Tibial nerve (tissue), 4 donors: Measurements from ENCODE around the gene NKG7. TPM values are rescaled to one million over a fixed set of nuclear protein-coding genes. Genes with fewer than 3 reads are reported as not detected.

ENCODE experiments used
- DNase-seq, 2 donors: peaks; one replicate each; pipeline ENCODE4 v3.0.0-alpha.2; 2019; ENCODE audit warnings: low spot score in 2 of 2
- H3K27ac ChIP-seq, 4 donors: fragments of 200-600 bp; sonication (generic) in 3 of 4; one replicate each; pipeline ENCODE4 v1.5.1; 2017 to 2019; ENCODE audit warnings: mild to moderate bottlenecking in 1 of 4
- H3K27me3 ChIP-seq, 2 donors: fragments of 200-600 bp; sonication (generic) in 1 of 2; one replicate each; pipeline versions ENCODE4 v1.5.1 to v1.6.0; 2017 to 2019
- H3K36me3 ChIP-seq, 3 donors: fragments of 200-600 bp; sonication (generic); one replicate each; pipeline ENCODE4 v1.5.1; 2018 to 2019
- H3K4me1 ChIP-seq, 4 donors: fragments of 200-600 bp; sonication (generic) in 3 of 4; one replicate each; pipeline ENCODE4 v1.5.1; 2017 to 2019
- H3K4me3 ChIP-seq, 4 donors: fragments of 200-600 bp; sonication (generic) in 3 of 4; one replicate each; pipeline ENCODE4 v1.5.1; 2017 to 2019; ENCODE audit warnings: mild to moderate bottlenecking in 1 of 4, moderate library complexity in 1 of 4
- H3K9me3 ChIP-seq, 4 donors: fragments of 200-600 bp; sonication (generic) in 3 of 4; one replicate each; pipeline ENCODE4 v1.5.1; 2017 to 2019
- CTCF ChIP-seq, 5 experiments: fragments of 200-600 bp in 3 of 5; fragments of 450-650 bp in 2 of 5; sonication (generic) in 3 of 5; IDR thresholded peaks; one replicate each; pipeline ENCODE4 v1.5.1; 2016 to 2019; ENCODE audit warnings: antibody characterized with exemption in 5 of 5, mild to moderate bottlenecking in 3 of 5, moderate library complexity in 2 of 5
- EP300 ChIP-seq, 2 donors: sonication (generic); formaldehyde crosslinking; IDR thresholded peaks; one replicate each; pipeline ENCODE4 v1.6.1; 2017; ENCODE audit warnings: antibody characterized with exemption in 2 of 2, mild to moderate bottlenecking in 1 of 2
- POLR2A ChIP-seq, 2 donors: fragments of 450-650 bp; IDR thresholded peaks; one replicate each; pipeline ENCODE4 v1.6.1; 2017; ENCODE audit warnings: antibody characterized with exemption in 2 of 2, mild to moderate bottlenecking in 2 of 2, moderate library complexity in 2 of 2
- WGBS, 2 donors: methylation state at CpG; one replicate each; pipeline ENCODE4 v1.1.5; 2018; 5-methylcytosine and 5-hydroxymethylcytosine counted together
- total RNA-seq, 4 donors: library from RNA; depleted of rRNA; stranded (reverse); fragments of >200 nt; gene quantifications; one replicate each; pipeline ENCODE4 v1.1.0, GENCODE V29; 2016

Gene NKG7
- total RNA-seq, 4 donors from 2014 or later: 3.6 to 3.9 TPM; not detected in 2

- H3K9me3 ChIP-seq: no peaks in the 10 kb centered on the region
- no peak overlapping the region for H3K27ac ChIP-seq
- H3K4me1 ChIP-seq: peaks cover 0 to 16% (median 6%) of the 10 kb centered on the region in 4 donors
- H3K4me3 ChIP-seq: no peak overlapping the region
- TF ChIP-seq POLR2A (IDR thresholded peaks at IDR 0.05): no peak
- no peak for TF ChIP-seq CTCF (IDR thresholded peaks at IDR 0.05)
- no peak for TF ChIP-seq EP300 (IDR thresholded peaks at IDR 0.05)
- H3K27me3 ChIP-seq: peaks cover 0 to 60% of the 10 kb centered on the region in 2 donors
- WGBS, 2 donors: 85 to 97% methylated on average over 5 of the region's 5 CpGs
- no peak for DNase-seq
- peaks cover 0 to 31% (median 0%) of the 10 kb centered on the region in 3 donors for H3K36me3 ChIP-seq
Measured at GRCh38 chr19:51329411-51329810, 43.0 kb downstream of the NKG7 start.

- no peak for TF ChIP-seq EP300 (IDR thresholded peaks at IDR 0.05)
- peak in 1 of 5 experiments; percentile 15 for TF ChIP-seq CTCF (IDR thresholded peaks at IDR 0.05)
- no peak overlapping the region for H3K27ac ChIP-seq
- H3K4me3 ChIP-seq: peak overlapping the region in 1 of 4 donors; percentile 30
- peaks cover 0 to 23% (median 0%) of the 10 kb centered on the region in 3 donors for H3K36me3 ChIP-seq
- peaks cover 0 to 16% (median 6%) of the 10 kb centered on the region in 4 donors for H3K4me1 ChIP-seq
- WGBS, 2 donors: 3 to 5% methylated on average over 53 to 68 of the region's 75 CpGs
- H3K27me3 ChIP-seq: peaks cover 0 to 76% of the 10 kb centered on the region in 2 donors
- no peaks in the 10 kb centered on the region for H3K9me3 ChIP-seq
- DNase-seq: no peak
Measured at GRCh38 chr19:51327066-51328001, 45.1 kb downstream of the NKG7 start.

DNA sequence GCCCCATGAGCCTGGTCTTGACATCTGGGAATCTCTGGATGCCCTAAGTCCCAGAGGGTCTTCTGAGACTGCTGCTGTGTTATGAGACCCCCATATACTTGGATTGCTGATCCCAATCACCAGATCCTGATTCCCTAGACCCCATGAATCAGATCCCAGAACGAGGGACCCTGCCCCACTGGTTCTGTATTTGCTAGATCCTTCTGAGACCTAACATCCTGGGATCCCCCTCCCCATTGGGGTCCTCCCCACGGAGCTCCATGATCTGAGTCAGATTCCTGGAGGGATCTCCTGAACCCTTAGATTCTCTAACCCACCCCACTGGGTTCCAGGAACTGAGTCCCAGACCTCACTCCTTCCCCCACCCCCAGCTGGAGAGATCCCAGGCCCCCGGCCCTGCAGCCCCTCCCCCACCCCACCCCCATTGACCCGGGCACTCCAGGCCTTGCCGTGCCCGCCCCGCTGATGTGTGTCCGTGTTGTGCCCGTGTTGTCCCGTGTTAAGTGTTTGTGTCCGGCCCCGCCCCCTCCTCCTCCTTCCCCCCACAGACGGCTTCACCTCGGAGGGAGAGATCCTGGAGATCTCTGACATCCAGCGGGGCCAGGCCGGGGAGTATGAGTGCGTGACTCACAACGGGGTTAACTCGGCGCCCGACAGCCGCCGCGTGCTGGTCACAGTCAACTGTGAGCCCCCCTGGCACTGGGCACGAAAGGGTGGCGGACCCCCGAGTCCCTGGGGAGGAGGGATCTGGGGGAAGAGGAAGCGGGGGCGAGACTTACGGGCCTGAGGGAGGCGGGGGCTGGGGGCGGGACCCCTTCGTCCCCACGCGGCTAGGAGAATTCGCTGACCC, 46.0 kb downstream of the NKG7 start:
- H3K36me3 ChIP-seq: peaks cover 0 to 14% (median 0%) of the 10 kb centered on the region in 3 donors
- H3K27ac ChIP-seq: no peak overlapping the region
- TF ChIP-seq POLR2A (IDR thresholded peaks at IDR 0.05) (no peak), CTCF (IDR thresholded peaks at IDR 0.05) (no peak), EP300 (IDR thresholded peaks at IDR 0.05) (no peak)
- no peak overlapping the region for H3K4me3 ChIP-seq
- peaks cover 0 to 16% (median 6%) of the 10 kb centered on the region in 4 donors for H3K4me1 ChIP-seq
- WGBS, 2 donors: 20 to 33% methylated on average over 9 to 24 of the region's 36 CpGs
- DNase-seq: no peak
- H3K9me3 ChIP-seq: no peaks in the 10 kb centered on the region
- H3K27me3 ChIP-seq: peaks cover 0 to 76% of the 10 kb centered on the region in 2 donors

DNA sequence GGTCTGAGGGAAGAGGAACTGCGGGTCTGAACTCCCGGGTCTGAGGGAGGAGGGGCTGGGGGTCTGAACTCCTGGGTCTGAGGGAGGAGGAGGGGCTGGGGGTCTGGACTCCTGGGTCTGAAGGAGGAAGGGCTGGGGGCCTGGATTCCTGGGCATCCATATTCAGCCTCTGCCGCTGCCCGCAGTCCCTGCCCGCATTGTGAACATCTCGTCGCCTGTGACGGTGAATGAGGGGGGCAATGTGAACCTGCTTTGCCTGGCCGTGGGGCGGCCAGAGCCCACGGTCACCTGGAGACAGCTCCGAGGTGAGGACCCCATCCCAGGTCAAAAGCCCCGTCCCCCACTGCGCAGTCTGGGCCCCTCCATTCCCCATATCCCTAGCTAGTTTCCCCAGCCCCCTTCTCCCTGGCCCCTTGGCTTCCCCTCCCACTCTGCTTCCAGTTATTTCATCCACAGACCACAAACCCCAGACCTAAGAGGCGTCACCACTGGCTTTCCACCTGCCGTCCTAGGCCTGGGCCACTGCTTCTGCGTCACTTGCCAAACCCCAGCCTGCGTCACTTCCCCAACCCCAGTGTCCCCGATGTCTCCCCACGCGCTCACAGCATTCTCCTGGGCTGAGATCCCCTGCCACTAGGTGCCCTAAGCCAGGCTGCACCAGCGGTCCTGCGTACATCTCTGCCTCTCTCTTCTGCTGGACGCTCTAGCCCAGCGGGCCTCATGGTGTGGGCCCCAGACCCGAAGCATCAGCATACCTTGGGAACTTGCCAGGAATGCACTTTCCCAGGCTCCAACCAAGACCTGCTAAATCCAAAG, 47.1 kb downstream of the NKG7 start:
- peaks cover 0 to 16% (median 6%) of the 10 kb centered on the region in 4 donors for H3K4me1 ChIP-seq
- no peak overlapping the region for H3K4me3 ChIP-seq
- peaks cover 0 to 4% (median 0%) of the 10 kb centered on the region in 3 donors for H3K36me3 ChIP-seq
- no peak overlapping the region for H3K27ac ChIP-seq
- H3K27me3 ChIP-seq: peaks cover 0 to 76% of the 10 kb centered on the region in 2 donors
- WGBS, 2 donors: 52 to 63% methylated on average over 25 to 26 of the region's 26 CpGs
- no peak for TF ChIP-seq EP300 (IDR thresholded peaks at IDR 0.05)
- no peak for TF ChIP-seq POLR2A (IDR thresholded peaks at IDR 0.05)
- no peak for TF ChIP-seq CTCF (IDR thresholded peaks at IDR 0.05)
- DNase-seq: no peak
- H3K9me3 ChIP-seq: no peaks in the 10 kb centered on the region
